Panc1 (cell line): ENCODE results near the gene TMEM120B. TPM values are rescaled to one million over a fixed set of nuclear protein-coding genes. Genes with fewer than 3 reads are reported as not detected.

Experiments used
- ATAC-seq: fragments of 200-7000 bp; cut with Tn5 transposase; 2 replicates; pipeline ENCODE4 v1.9.1; 2020; ENCODE audit warnings: mild to moderate bottlenecking, moderate library complexity
- BruUV-seq: library from RNA; stranded (reverse); fragments of 400-500 nt; replicated peaks from 2 replicates; lab custom pipeline; 2021; lab: Mats Ljungman, UMichigan
- CTCF ChIA-PET: fragments of 300-600 bp; sonication (Branson Sonifier 250); formaldehyde crosslinking; loops from one replicate; lab custom pipeline; 2022; ENCODE audit warnings: antibody characterized with exemption; lab: Charles Lee
- POLR2A ChIA-PET: fragments of 300-600 bp; sonication (Branson Sonifier 250); formaldehyde crosslinking; loops from one replicate; lab custom pipeline; 2022; ENCODE audit warnings: antibody characterized with exemption; lab: Charles Lee
- DNase-seq: peaks from one replicate; pipeline ENCODE4 v3.0.0-alpha.2; 2010; ENCODE audit warnings: low read depth, low spot score
- H3K27ac ChIP-seq: 2 replicates; pipeline ENCODE4 v1.5.1; 2011; ENCODE audit warnings: mild to moderate bottlenecking, low read length, inconsistent platforms
- H3K27me3 ChIP-seq: fragments of 200-500 bp; sonication (Bioruptor generic); 2 replicates; pipeline ENCODE4 v1.6.0; 2014; ENCODE audit warnings: low read length, inconsistent platforms; ENCODE audit not compliant: control insufficient read depth, insufficient read depth
- H3K36me3 ChIP-seq: fragments of 200-500 bp; sonication (Bioruptor generic); 2 replicates; pipeline ENCODE4 v1.5.1; 2014; ENCODE audit warnings: inconsistent platforms, mild to moderate bottlenecking, low read length, moderate library complexity; ENCODE audit not compliant: control insufficient read depth, insufficient read depth
- H3K4me1 ChIP-seq: 2 replicates; pipeline ENCODE4 v1.5.1; 2011; ENCODE audit warnings: inconsistent platforms, mild to moderate bottlenecking, low read length, moderate library complexity; ENCODE audit not compliant: control insufficient read depth, insufficient read depth
- H3K4me3 ChIP-seq, 2 experiments: 2 replicates each; pipeline ENCODE4 v1.5.1; 2011 to 2012; ENCODE audit warnings: low read depth in 2 of 2, low read length in 2 of 2, mild to moderate bottlenecking in 2 of 2, inconsistent platforms in 1 of 2, moderate library complexity in 1 of 2
- H3K9me3 ChIP-seq: fragments of 200-500 bp; sonication (Bioruptor generic); 2 replicates; pipeline ENCODE4 v1.5.1; 2014; ENCODE audit warnings: low read depth, mild to moderate bottlenecking, inconsistent platforms, low read length, moderate library complexity; ENCODE audit not compliant: control insufficient read depth, insufficient read depth
- POLR2AphosphoS5 ChIP-seq: IDR thresholded peaks from 2 replicates; pipeline ENCODE4 v1.6.1; 2012; ENCODE audit warnings: mild to moderate bottlenecking, low read depth, low read length, moderate library complexity
- SIN3A ChIP-seq: IDR thresholded peaks from 2 replicates; pipeline ENCODE4 v1.6.1; 2012; ENCODE audit warnings: low read depth, mild to moderate bottlenecking, low read length, moderate library complexity, borderline replicate concordance; ENCODE audit not compliant: insufficient read depth
- TCF7L2 ChIP-seq: IDR thresholded peaks from 2 replicates; pipeline ENCODE4 v1.6.1; 2011; ENCODE audit warnings: mild to moderate bottlenecking, low read depth, low read length, inconsistent platforms
- in situ Hi-C: cut with HindIII; loops from 2 replicates; pipeline ENCODE4 v1.10.0; 2016; ENCODE audit warnings: low sequenced_read_pairs, low pct_unique_long_range_greater_than_20kb
- intact Hi-C: fragments of 100-400 bp; cut with micrococcal nuclease; formaldehyde crosslinking; loops from one replicate; pipeline ENCODE4 v1.10.0; 2022; ENCODE audit not compliant: unreplicated experiment
- total RNA-seq: library from RNA; stranded (reverse); gene quantifications from one replicate; pipeline ENCODE4 v1.2.1, GENCODE V29; 2021; ENCODE audit not compliant: unreplicated experiment
- TF ChIP-seq, protein P1 (sequence below), 2 experiments: IDR thresholded peaks; 2 replicates each; pipeline ENCODE4 v1.6.1; 2011 to 2012; ENCODE audit warnings: low read depth in 2 of 2, control low read depth in 1 of 2, low read length in 1 of 2, mild to moderate bottlenecking in 1 of 2, moderate library complexity in 1 of 2; ENCODE audit not compliant: insufficient read depth in 1 of 2
- TF ChIP-seq, protein P2 (sequence below): fragments of 450-650 bp; IDR thresholded peaks from 2 replicates; pipeline ENCODE4 v1.5.1; 2017; ENCODE audit warnings: mild to moderate bottlenecking

The TMEM120B gene
- total RNA-seq, 1 experiment from 2014 or later, result 22.3 TPM

DNA sequence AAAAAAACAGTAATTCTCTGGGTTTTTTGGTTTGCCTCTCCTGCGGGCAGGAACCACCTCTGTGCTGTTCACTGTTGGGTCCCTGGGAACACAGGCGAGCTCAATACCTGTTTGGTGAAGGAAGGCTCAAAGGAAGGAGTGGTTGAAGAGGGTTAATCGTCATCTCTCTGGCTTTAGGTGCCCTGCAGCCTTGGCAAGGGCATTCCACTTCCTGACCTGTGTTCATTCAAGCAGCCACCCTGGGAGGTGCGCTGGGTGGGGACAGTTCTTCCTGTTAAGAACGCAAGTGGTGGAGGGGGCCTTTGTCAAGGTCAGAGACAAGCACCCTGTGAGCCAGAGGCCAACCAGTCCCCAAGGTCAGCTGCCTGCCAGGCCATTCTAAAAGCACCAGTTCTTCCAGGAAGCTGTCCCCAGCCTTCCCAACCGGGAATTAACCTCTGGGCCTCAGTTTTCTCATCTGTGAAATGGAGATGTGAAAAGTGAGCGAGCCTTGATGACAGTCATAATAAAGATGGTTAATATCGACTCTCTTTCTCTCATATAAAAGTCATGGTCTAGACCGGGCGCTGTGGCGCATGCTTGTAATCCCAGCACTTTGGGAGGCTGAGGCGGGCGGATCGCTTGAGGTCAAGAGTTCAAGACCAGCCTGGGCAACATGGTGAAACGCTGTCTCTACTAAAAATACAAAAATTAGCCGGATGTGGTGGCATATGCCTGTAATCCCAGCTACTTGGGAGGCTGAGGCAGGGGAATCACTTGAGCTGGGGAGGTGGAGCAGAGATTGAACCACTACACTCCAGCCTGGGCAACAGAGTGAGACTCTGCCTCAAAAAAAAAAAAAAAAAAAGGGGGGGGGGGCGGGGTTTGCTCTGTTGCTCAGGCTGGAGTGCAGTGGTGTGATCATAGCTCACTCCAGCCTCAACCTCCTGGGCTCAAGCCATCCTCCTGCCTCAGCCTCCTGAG lies 74.8 kb downstream of the TMEM120B start:
- TF ChIP-seq, protein P1, sequence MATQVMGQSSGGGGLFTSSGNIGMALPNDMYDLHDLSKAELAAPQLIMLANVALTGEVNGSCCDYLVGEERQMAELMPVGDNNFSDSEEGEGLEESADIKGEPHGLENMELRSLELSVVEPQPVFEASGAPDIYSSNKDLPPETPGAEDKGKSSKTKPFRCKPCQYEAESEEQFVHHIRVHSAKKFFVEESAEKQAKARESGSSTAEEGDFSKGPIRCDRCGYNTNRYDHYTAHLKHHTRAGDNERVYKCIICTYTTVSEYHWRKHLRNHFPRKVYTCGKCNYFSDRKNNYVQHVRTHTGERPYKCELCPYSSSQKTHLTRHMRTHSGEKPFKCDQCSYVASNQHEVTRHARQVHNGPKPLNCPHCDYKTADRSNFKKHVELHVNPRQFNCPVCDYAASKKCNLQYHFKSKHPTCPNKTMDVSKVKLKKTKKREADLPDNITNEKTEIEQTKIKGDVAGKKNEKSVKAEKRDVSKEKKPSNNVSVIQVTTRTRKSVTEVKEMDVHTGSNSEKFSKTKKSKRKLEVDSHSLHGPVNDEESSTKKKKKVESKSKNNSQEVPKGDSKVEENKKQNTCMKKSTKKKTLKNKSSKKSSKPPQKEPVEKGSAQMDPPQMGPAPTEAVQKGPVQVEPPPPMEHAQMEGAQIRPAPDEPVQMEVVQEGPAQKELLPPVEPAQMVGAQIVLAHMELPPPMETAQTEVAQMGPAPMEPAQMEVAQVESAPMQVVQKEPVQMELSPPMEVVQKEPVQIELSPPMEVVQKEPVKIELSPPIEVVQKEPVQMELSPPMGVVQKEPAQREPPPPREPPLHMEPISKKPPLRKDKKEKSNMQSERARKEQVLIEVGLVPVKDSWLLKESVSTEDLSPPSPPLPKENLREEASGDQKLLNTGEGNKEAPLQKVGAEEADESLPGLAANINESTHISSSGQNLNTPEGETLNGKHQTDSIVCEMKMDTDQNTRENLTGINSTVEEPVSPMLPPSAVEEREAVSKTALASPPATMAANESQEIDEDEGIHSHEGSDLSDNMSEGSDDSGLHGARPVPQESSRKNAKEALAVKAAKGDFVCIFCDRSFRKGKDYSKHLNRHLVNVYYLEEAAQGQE (IDR thresholded peaks at IDR 0.05; ENCODE audit: insufficient read depth in 1 of 2, low read depth in 2 of 2, low read length in 1 of 2), result no peak
- no peak for TF ChIP-seq SIN3A
- TF ChIP-seq TCF7L2, result no peak
- no peak for TF ChIP-seq POLR2AphosphoS5
- in situ Hi-C loops (no loop called here), intact Hi-C loops (no loop called here)
- ATAC-seq (no peak), DNase-seq (no peak)
- Histone ChIP-seq H3K4me1 (peaks cover 57% of the 10 kb centered on the region), H3K9me3 (no peaks in the 10 kb centered on the region), H3K27ac (peak overlapping the region; percentile 79), H3K36me3 (no peaks in the 10 kb centered on the region), H3K27me3 (no peaks in the 10 kb centered on the region), H3K4me3 (no peak overlapping the region)
- no TSS peak for BruUV-seq
- CTCF ChIA-PET, result interaction anchor here (0.6 kb wide), 1 partner anchor 157 kb away, joined by 3 read pairs; no protein-coding TSS in a partner anchor
- POLR2A ChIA-PET, result interaction anchor here (0.6 kb wide), 1 partner anchor 20 kb away, joined by 4 read pairs; no protein-coding TSS in a partner anchor

DNA sequence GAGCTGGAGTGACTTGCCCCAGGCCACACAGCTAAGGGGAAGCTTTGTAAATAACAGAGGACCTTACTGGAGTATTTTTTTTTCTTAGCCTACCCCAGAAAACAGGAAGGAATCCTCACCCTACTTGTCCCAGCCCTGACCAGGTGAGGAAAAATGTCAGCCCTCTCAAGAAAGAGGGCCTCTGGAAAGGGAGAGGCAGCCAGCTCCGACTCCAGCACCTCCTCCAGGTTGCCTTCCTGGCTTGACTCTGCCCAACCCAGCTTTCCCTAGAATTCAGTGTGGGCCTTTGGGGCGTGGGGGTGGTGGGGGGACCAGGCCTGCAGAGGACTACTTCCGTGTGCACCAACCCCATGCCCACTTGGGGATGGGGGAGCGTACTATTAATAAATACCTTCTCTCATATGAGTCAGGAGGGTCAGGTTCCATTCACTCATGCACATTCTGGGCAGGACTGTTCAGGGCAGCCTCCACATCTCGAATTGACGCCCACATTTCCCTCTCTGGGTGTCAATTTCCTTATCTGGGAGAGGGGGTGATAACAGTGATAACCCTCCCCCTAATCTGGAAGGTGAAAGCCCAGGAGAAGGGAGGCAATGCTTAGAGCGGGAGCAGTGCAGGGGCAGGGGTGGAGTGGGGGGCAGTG lies 75.7 kb downstream of the TMEM120B start:
- intact Hi-C loops, result no loop called here
- no TSS peak for BruUV-seq
- Histone ChIP-seq H3K4me1 (peaks cover 54% of the 10 kb centered on the region), H3K36me3 (peaks cover 3% of the 10 kb centered on the region; the same call in 1 of the 2 replicates), H3K4me3 (no peak overlapping the region), H3K27ac (peak overlapping the region; percentile 17), H3K27me3 (no peaks in the 10 kb centered on the region), H3K9me3 (no peaks in the 10 kb centered on the region)
- in situ Hi-C loops, result no loop called here
- ChIA-PET POLR2A (interaction anchor here (0.6 kb wide), 1 partner anchor 19 kb away, joined by 4 read pairs; no protein-coding TSS in a partner anchor), CTCF (no interaction called here)
- DNase-seq (no peak), ATAC-seq (no peak)
- TF ChIP-seq SIN3A (no peak), POLR2AphosphoS5 (no peak), TCF7L2 (no peak)
- TF ChIP-seq, protein P1 (IDR thresholded peaks at IDR 0.05; ENCODE audit: insufficient read depth in 1 of 2, low read depth in 2 of 2, low read length in 1 of 2), result no peak
- TF ChIP-seq, protein P2, sequence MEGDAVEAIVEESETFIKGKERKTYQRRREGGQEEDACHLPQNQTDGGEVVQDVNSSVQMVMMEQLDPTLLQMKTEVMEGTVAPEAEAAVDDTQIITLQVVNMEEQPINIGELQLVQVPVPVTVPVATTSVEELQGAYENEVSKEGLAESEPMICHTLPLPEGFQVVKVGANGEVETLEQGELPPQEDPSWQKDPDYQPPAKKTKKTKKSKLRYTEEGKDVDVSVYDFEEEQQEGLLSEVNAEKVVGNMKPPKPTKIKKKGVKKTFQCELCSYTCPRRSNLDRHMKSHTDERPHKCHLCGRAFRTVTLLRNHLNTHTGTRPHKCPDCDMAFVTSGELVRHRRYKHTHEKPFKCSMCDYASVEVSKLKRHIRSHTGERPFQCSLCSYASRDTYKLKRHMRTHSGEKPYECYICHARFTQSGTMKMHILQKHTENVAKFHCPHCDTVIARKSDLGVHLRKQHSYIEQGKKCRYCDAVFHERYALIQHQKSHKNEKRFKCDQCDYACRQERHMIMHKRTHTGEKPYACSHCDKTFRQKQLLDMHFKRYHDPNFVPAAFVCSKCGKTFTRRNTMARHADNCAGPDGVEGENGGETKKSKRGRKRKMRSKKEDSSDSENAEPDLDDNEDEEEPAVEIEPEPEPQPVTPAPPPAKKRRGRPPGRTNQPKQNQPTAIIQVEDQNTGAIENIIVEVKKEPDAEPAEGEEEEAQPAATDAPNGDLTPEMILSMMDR, result no peak
